ENCODE data around the gene MAST3. TPM values are rescaled to one million over a fixed set of nuclear protein-coding genes. Genes with fewer than 3 reads are reported as not detected.
"Not testable (repeated sequence)": the region's sequence is repeated elsewhere in the genome, so short reads cannot be mapped to it uniquely, and the experiment has no call there.

MAST3 gene
- total and polyA plus RNA-seq, 2 of the 8 experiments (the other 6 are each of a cell fraction or from before 2014, with no cell fraction given) = 3.4 to 9.0 TPM

DNA sequence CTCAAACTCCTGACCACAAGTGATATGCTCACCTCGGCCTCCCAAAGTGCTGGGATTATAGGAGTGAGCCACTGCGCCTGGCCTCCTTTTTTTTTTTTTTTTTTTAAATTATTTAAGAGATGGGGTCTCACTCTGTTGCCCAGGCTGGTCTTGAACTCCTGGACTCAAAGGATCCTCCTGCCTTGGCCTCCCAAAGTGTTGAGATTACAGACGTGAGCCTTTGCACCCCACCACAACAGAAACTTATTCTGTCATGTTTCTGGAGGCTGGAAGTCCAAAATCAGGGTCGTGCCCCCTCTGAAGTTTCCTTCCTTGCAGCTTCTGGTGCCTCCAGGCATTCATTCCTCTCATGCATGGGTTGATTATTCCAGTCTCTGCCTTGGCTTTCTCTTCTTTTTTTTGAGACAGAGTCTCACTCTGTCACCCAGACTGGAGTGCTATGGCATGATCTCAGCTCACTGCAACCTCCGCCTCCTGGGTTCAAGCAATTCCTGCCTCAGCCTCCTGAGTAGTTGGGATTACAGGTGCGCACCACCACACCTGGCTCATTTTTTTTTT is 61.6 kb downstream of the MAST3 start:
- FAIRE-seq; H2BK120ac ChIP-seq (replicated peaks; ENCODE audit: low read depth, low read length); H4K5ac ChIP-seq (ENCODE audit: insufficient read length, low read depth, low read length); H3K23me2 ChIP-seq (ENCODE audit: low read depth, low read length); H3K9ac ChIP-seq (replicated peaks in 1 of 4; ENCODE audit: extremely low read depth in 1 of 4, low read depth in 3 of 4, low read length in 3 of 4); DNase-seq (ENCODE audit: low read depth in 1 of 2, low spot score in 2 of 2); H4K91ac ChIP-seq (replicated peaks; ENCODE audit: insufficient read length, low read length); H3K27me3 ChIP-seq (replicated peaks in 1 of 4; ENCODE audit: control insufficient read depth in 3 of 4, extremely low read depth in 1 of 4, insufficient read depth in 3 of 4, low read length in 3 of 4); H4K8ac ChIP-seq (ENCODE audit: extremely low read depth, insufficient read depth, low read length); H3K4ac ChIP-seq (replicated peaks; ENCODE audit: insufficient read length, low read depth, low read length); H3K18ac ChIP-seq (ENCODE audit: extremely low read depth, low read length); H2BK20ac ChIP-seq (ENCODE audit: low read length); H2BK12ac ChIP-seq (ENCODE audit: low read depth, low read length); H2AK5ac ChIP-seq (ENCODE audit: low read depth, low read length); H3K79me2 ChIP-seq (ENCODE audit: control insufficient read depth in 1 of 2, insufficient read depth in 2 of 2, low read length in 2 of 2); H2BK15ac ChIP-seq (ENCODE audit: low read length); H3K23ac ChIP-seq (ENCODE audit: insufficient read length); H3K9me3 ChIP-seq (ENCODE audit: insufficient read depth in 2 of 2, low read depth in 1 of 2, low read length in 1 of 2); H3K27ac ChIP-seq (ENCODE audit: low read depth, low read length); H3K4me2 ChIP-seq (ENCODE audit: insufficient read depth in 1 of 2, low read depth in 2 of 2, low read length in 2 of 2); H2AFZ ChIP-seq (ENCODE audit: low read length); H3K56ac ChIP-seq (replicated peaks; ENCODE audit: insufficient read length, low read depth, low read length); H3K14ac ChIP-seq (ENCODE audit: insufficient read length); H3K79me1 ChIP-seq (ENCODE audit: low read depth, low read length); H3K4me3 ChIP-seq (ENCODE audit: extremely low read depth in 1 of 4, insufficient read depth in 2 of 4, low read depth in 3 of 4, low read length in 4 of 4); H2BK5ac ChIP-seq (ENCODE audit: low read depth, low read length): not testable (repeated sequence)
- H3K4me1 ChIP-seq (replicated peaks in 1 of 4; ENCODE audit: control insufficient read depth in 3 of 4, insufficient read depth in 4 of 4, low read length in 3 of 4) = peaks cover 0 to 15% (median 9%) of the 10 kb centered on the region in 4 experiments; a peak in 6 of 7 replicates
- H3K36me3 ChIP-seq (ENCODE audit: control insufficient read depth in 2 of 4, insufficient read depth in 4 of 4, low read length in 3 of 4) = peaks cover 0 to 25% (median 16%) of the 10 kb centered on the region in 4 experiments; a peak in 5 of 8 replicates
- peaks cover 4 to 25% of the 10 kb centered on the region in 2 experiments for H4K20me1 ChIP-seq (replicated peaks in 1 of 2; ENCODE audit: control insufficient read depth in 1 of 2, insufficient read depth in 2 of 2, low read length in 2 of 2)
- ChIA-PET CTCF (ENCODE audit: partially characterized antibody) (interaction anchor here (0.5 to 2.1 kb wide), 9 partner anchors 9 to 254 kb away, joined by 3 to 8 read pairs (median 4); no protein-coding TSS in a partner anchor), POLR2A (ENCODE audit: partially characterized antibody) (interaction anchor here (0.6 to 2.2 kb wide), 4 partner anchors 13 to 289 kb away, joined by 3 to 11 read pairs (median 4); partner anchors contain the start of gene IFI30)
- WGBS, 2 experiments (ENCODE audit: extremely low coverage in 1 of 2, insufficient coverage in 1 of 2, insufficient read length in 1 of 2, insufficient replicate concordance in 2 of 2, low coverage in 1 of 2, low lambda C conversion rate in 2 of 2, missing lambda C conversion rate in 1 of 2) = 92% methylated on average over 5 of the region's 6 CpGs; no CpG with 5 or more reads in 1 of the 2 experiments

Measured in H1 (cell line).